M059J (cell line): ENCODE data around the gene STARD7. TPM values are rescaled to one million over a fixed set of nuclear protein-coding genes. Genes with fewer than 3 reads are reported as not detected.
A peak's percentile ranks its signal among the peaks of the same experiment; 100 is the strongest.

Experiments used
- DNase-seq: peaks from one replicate; pipeline ENCODE4 v3.0.0-alpha.2; 2012; ENCODE audit warnings: low read depth
- total RNA-seq: library from RNA; depleted of rRNA; stranded (reverse); fragments of >200 nt; shearing (Covaris generic); gene quantifications from 2 replicates; pipeline ENCODE4 v1.2.3, GENCODE V29; 2014; rRNA removed

The STARD7 gene
- total RNA-seq, 1 experiment from 2014 or later = 160 TPM

DNA sequence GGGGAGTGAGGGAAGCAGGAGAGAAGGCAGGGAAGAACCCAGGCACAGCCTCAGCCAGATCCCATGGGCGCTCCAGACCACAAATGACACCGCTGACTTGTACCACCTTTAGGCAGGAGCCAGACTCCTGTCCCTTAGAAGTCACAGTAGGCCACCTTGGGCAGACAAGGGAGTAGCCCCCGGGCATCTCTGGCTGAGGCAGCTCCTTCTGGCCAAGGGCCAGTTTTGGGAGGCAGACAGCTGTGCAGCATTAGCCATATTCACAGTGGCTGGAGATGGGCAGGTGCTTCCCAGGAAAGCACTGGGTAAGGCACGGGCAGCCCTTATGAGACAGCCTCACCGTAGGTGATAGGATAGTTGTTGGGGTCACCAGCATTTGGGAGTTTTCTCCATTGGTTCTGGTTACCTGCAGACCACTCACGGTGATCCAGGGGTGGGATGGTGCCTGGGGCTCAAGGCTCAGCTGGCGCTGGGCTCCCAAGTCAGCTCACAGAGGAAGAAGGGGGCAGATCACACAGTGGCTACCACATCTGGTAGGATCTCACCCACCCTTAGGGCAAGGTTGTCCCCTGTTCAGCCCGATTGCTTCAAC is 72.4 kb downstream of the STARD7 start:
- DNase-seq = peak; percentile 50

DNA sequence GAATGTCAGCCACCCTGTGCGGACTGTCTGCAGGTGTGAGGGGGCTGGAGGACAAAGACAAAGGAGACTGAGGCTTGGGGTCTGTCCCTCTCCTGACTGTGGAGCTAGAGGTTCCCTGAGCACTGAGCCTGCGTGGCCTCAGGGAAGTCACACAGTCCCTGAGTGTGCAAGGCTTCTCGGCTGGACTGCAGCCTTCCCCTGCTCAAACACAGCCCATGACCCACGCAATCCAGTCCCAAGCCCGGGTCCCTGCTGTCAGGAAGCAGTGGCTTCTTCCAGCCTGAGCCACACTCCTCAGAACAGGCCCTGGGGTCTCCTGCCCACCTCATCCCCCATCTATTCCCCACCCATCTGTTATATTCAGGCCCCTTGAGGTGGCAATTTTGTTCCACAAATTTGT is 73.0 kb downstream of the STARD7 start:
- no peak for DNase-seq

DNA sequence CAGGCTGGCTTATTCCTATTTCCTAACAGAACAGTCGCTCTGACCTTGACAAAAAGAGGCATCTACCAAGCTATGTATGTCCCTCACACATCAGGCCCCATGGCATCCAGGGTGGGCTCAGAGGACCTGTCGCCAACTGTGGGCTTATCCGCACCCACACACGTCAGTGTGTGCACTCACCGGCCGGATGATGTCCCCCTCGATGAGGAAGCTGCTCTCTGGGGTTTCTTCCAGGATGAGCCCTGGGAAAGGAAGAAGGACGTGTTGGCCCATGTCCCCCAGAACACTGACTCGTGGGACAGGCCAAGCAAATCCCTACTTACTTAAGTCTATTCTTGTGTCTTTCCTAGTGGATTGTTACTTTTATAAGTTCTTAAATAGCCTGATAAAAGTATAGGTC is 73.5 kb downstream of the STARD7 start:
- no peak for DNase-seq

Other genes starting within 250 kb of the STARD7 start
- 7.1 TPM in 2 replicates for gene ANKRD36C, start 217.0 kb downstream of the STARD7 start, total RNA-seq
- gene GPAT2, start 173.9 kb downstream of the STARD7 start, total RNA-seq = not detected in 2 replicates
- not detected in 2 replicates for gene ADRA2B, start 92.3 kb downstream of the STARD7 start, total RNA-seq
- 0.17 TPM in 1 of 2 replicates, not detected in the other for gene ASTL, start 70.3 kb downstream of the STARD7 start, total RNA-seq
- 75.8 and 103 TPM in 2 replicates for gene DUSP2, start 63.4 kb downstream of the STARD7 start, total RNA-seq
- 33.8 and 45.3 TPM in 2 replicates for gene TMEM127, start 57.2 kb upstream of the STARD7 start, total RNA-seq
- gene CIAO1, start 57.4 kb upstream of the STARD7 start, total RNA-seq = 89.1 and 115 TPM in 2 replicates
- 26.8 and 51.4 TPM in 2 replicates for gene SNRNP200, start 96.7 kb upstream of the STARD7 start, total RNA-seq
- 1.3 and 3.2 TPM in 2 replicates for gene ITPRIPL1, start 116.5 kb upstream of the STARD7 start, total RNA-seq
- gene NCAPH, start 126.9 kb upstream of the STARD7 start, total RNA-seq = 35.5 and 53.6 TPM in 2 replicates